ENCODE measurements around the gene FNDC3B. TPM values are rescaled to one million over a fixed set of nuclear protein-coding genes. Genes with fewer than 3 reads are reported as not detected.
A peak's percentile ranks its signal among the peaks of the same experiment; 100 is the strongest.

FNDC3B gene
- total and polyA plus RNA-seq, 4 donors: 13.3 to 175 (median 100) TPM

DNA sequence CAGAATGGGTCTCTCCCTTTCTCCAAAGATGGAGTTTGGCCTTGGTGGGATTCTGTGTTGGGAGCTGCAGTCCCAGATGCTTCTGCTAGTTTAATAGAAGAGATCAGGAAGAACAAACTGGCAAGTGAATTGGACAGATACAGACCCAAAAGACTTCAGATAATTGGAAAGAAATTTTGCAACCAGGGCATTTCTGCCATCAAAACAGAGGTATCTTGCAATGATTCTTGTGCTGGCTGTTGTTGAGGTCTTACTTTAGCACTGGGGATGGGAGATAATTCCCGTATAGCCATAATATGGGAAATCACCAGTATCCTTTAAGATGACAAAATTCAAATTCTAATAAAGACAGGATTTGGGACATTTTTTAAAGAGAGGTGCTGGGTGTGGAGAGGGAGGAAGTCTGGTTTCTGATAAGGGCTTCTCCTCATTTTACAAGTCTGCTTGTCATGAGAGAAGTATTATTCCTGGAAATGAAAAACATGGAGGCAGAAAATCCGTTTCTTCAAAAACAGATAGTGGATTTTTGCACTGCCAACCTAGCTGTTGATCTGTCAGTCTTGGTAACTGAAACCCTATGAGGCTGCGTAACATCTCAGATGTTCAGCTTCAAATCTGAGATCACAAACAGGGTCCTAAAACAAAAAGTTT is 40.1 kb downstream of the FNDC3B start:
- no peaks in the 10 kb centered on the region for H3K9me3 ChIP-seq (ENCODE audit: control insufficient read depth in 4 of 4, insufficient read depth in 3 of 4, low read length in 3 of 4)
- H3K27me3 ChIP-seq (ENCODE audit: control insufficient read depth in 3 of 3, insufficient read depth in 3 of 3, low read length in 2 of 3): no peaks in the 10 kb centered on the region
- no peak overlapping the region for H3K9ac ChIP-seq (ENCODE audit: insufficient read depth in 1 of 2, low read length in 2 of 2)
- WGBS, 2 donors: 80 to 87% methylated on average over 3 of the region's 3 CpGs
- no peak for ATAC-seq (ENCODE audit: insufficient read depth, low FRiP score)
- DNase-seq: no peak
- H3K36me3 ChIP-seq (ENCODE audit: control insufficient read depth in 4 of 4, insufficient read depth in 4 of 4, low read length in 4 of 4): peaks cover 0 to 10% (median 4%) of the 10 kb centered on the region in 4 donors
- TF ChIP-seq, protein P1, sequence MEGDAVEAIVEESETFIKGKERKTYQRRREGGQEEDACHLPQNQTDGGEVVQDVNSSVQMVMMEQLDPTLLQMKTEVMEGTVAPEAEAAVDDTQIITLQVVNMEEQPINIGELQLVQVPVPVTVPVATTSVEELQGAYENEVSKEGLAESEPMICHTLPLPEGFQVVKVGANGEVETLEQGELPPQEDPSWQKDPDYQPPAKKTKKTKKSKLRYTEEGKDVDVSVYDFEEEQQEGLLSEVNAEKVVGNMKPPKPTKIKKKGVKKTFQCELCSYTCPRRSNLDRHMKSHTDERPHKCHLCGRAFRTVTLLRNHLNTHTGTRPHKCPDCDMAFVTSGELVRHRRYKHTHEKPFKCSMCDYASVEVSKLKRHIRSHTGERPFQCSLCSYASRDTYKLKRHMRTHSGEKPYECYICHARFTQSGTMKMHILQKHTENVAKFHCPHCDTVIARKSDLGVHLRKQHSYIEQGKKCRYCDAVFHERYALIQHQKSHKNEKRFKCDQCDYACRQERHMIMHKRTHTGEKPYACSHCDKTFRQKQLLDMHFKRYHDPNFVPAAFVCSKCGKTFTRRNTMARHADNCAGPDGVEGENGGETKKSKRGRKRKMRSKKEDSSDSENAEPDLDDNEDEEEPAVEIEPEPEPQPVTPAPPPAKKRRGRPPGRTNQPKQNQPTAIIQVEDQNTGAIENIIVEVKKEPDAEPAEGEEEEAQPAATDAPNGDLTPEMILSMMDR (IDR thresholded peaks at IDR 0.05; ENCODE audit: control extremely low read depth, extremely low read depth): no peak
- peak overlapping the region in 1 of 2 donors; percentile 16 for H3K27ac ChIP-seq (ENCODE audit: low read depth in 1 of 2, low read length in 1 of 2)
- H3K4me1 ChIP-seq (ENCODE audit: control insufficient read depth in 5 of 5, insufficient read depth in 5 of 5, low read length in 5 of 5): peaks cover 0 to 26% (median 4%) of the 10 kb centered on the region in 5 donors
- no peak overlapping the region for H3K4me3 ChIP-seq

DNA sequence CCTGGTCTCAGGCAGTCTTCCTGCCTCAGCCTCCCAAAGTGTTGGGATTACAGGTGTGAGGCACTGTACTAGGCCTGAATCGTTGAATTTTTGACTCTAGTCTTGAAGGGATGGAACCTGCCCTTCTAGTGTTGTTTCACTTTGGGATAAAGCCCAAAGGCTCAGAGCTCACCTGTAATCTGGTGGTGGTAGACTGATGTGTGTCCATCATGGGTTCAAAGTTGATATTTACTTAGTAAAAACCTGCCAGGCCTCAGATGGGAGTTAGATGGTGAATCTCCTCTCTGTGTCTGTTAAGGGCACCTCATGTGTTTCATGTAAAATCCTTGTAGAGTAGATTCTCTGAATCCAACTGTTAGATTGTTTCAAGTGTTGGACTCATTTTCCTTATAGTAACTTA is 41.1 kb downstream of the FNDC3B start:
- TF ChIP-seq, protein P1 (IDR thresholded peaks at IDR 0.05; ENCODE audit: control extremely low read depth, extremely low read depth): no peak
- Histone ChIP-seq H3K27ac (ENCODE audit: low read depth in 1 of 2, low read length in 1 of 2) (no peak overlapping the region), H3K9ac (ENCODE audit: insufficient read depth in 1 of 2, low read length in 2 of 2) (no peak overlapping the region), H3K9me3 (ENCODE audit: control insufficient read depth in 4 of 4, insufficient read depth in 3 of 4, low read length in 3 of 4) (no peaks in the 10 kb centered on the region), H3K4me3 (no peak overlapping the region), H3K4me1 (ENCODE audit: control insufficient read depth in 5 of 5, insufficient read depth in 5 of 5, low read length in 5 of 5) (peaks cover 0 to 27% (median 4%) of the 10 kb centered on the region in 5 donors), H3K27me3 (ENCODE audit: control insufficient read depth in 3 of 3, insufficient read depth in 3 of 3, low read length in 2 of 3) (no peaks in the 10 kb centered on the region), H3K36me3 (ENCODE audit: control insufficient read depth in 4 of 4, insufficient read depth in 4 of 4, low read length in 4 of 4) (peaks cover 0 to 10% (median 4%) of the 10 kb centered on the region in 4 donors)
- ATAC-seq (ENCODE audit: insufficient read depth, low FRiP score) (no peak), DNase-seq (no peak)
- 93 to 100% methylated on average over 1 of the region's 1 CpG for WGBS, 2 donors

DNA sequence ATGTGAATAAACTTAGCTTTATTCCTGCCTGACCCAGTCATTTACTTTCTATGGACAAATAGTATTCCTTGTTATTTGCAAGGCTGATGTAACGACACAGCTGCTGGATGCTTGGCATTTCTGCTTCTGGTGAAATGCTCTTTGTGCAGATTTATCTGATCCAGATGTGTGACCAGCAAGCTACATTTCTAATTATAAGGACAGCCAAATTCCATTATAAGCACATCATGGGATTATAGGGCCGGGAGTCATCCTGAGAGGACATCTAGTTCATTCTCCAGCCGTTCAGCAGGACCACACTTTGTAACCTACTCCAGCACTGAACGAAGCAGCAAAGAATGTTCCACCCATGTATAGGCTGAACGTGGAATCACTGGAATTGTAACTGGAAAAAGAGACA is 42.9 kb downstream of the FNDC3B start:
- Histone ChIP-seq H3K9me3 (ENCODE audit: control insufficient read depth in 4 of 4, insufficient read depth in 3 of 4, low read length in 3 of 4) (no peaks in the 10 kb centered on the region), H3K9ac (ENCODE audit: insufficient read depth in 1 of 2, low read length in 2 of 2) (no peak overlapping the region), H3K36me3 (ENCODE audit: control insufficient read depth in 4 of 4, insufficient read depth in 4 of 4, low read length in 4 of 4) (peaks cover 0 to 10% (median 4%) of the 10 kb centered on the region in 4 donors), H3K27me3 (ENCODE audit: control insufficient read depth in 3 of 3, insufficient read depth in 3 of 3, low read length in 2 of 3) (no peaks in the 10 kb centered on the region), H3K27ac (ENCODE audit: low read depth in 1 of 2, low read length in 1 of 2) (peak overlapping the region in 1 of 2 donors; percentile 93), H3K4me1 (ENCODE audit: control insufficient read depth in 5 of 5, insufficient read depth in 5 of 5, low read length in 5 of 5) (peaks cover 0 to 33% (median 4%) of the 10 kb centered on the region in 5 donors), H3K4me3 (no peak overlapping the region)
- TF ChIP-seq, protein P1 (IDR thresholded peaks at IDR 0.05; ENCODE audit: control extremely low read depth, extremely low read depth): no peak
- ATAC-seq (ENCODE audit: insufficient read depth, low FRiP score) (no peak), DNase-seq (peak; percentile 59 to 75 (median 62))
- 72 to 82% methylated on average over 5 of the region's 5 CpGs for WGBS, 2 donors

All from lung (tissue), 12 donors.